Hindlimb muscle (tissue), 1 donor: ENCODE data around the gene RNF112. TPM values are rescaled to one million over a fixed set of nuclear protein-coding genes. Genes with fewer than 3 reads are reported as not detected.

Experiments used
- DNase-seq: peaks from one replicate; pipeline ENCODE4 v3.0.0-alpha.2; 2013
- polyA plus RNA-seq: library from polyadenylated mRNA; unstranded; fragments of 120-200 nt; gene quantifications from one replicate; pipeline ENCODE4 v1.2.1, GENCODE V29; 2013; ENCODE audit not compliant: insufficient read length

RNF112 gene
- polyA plus RNA-seq, 1 donor = 1.9 TPM

DNA sequence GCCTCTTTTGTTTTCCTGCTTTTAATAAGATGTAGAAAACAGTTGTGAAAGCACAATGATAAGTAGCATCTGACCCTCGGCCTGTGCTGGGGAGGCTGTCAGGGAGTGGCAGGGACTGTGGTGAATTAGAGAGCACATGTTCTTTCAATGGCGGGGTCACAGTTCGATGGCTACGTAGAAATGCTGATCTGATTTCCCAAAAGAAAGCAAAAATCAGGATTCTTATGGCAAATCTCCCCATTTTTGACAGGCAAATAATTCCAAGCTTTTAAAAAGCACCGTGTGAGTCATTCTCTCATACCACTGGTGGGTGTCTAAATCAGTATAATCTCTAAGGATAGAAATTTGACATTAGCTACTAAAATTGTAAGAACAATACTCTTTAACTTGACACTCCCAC lies 36.9 kb upstream of the RNF112 start:
- DNase-seq = no peak

GRCh38 chr17:19375732-19376131 lies 35.3 kb upstream of the RNF112 start:
- no peak for DNase-seq

DNA sequence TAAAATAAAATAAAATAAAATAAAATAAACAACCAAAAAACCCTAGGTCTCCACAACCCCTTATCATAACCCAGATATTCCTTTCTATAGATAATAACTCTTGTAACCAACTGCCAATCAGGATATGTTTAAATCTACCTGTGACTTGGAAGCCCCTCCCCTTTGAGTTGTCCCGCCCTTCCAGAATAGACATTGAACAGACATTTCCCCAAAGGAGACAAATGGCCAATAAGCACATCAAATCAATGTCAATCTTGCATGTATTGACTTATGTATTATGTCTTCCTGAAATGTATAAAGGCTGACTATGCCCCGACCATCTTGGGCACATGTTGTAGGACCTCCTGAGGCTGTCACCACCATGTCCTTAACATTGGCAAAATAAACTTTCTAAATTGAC lies 34.2 kb upstream of the RNF112 start:
- no peak for DNase-seq

- DNase-seq = peak; percentile 99
Measured at GRCh38 chr17:19377602-19378415, 33.2 kb upstream of the RNF112 start.

- DNase-seq = no peak
Measured at GRCh38 chr17:19378416-19379360, 32.3 kb upstream of the RNF112 start, which contains the start of gene MAPK7. MAPK7 (plus strand) TSS chr17:19378498; CDS start chr17:19378901, 403 bp downstream.

DNA sequence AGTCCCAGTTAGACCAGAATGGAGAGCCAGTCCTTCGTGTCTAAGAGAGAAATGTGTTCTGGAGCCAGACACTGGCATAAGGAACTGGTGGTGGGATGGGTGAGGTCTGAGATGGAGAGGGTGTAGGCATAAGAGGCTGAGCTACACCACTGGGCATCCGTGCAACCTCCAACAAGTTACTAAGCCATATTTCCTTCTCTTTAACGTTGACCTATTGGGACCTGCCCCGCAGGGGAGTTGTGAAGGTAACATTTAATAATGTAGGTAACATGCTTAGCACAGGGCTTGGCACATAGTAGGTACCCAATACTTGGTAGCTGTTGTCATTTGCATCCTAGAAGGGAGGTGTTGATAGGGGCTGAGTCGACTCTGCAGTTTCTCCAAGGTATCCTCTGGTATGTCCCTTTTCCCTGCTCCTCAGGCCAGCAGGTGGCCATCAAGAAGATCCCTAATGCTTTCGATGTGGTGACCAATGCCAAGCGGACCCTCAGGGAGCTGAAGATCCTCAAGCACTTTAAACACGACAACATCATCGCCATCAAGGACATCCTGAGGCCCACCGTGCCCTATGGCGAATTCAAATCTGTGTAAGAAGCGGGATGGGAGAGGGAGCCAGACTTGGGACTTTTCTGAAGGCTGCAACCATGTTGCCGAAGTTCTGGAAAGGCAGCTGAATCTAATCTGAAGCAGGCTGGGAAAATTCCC lies 31.5 kb upstream of the RNF112 start:
- no peak for DNase-seq

GRCh38 chr17:19380481-19381301 lies 30.3 kb upstream of the RNF112 start:
- DNase-seq = no peak

DNA sequence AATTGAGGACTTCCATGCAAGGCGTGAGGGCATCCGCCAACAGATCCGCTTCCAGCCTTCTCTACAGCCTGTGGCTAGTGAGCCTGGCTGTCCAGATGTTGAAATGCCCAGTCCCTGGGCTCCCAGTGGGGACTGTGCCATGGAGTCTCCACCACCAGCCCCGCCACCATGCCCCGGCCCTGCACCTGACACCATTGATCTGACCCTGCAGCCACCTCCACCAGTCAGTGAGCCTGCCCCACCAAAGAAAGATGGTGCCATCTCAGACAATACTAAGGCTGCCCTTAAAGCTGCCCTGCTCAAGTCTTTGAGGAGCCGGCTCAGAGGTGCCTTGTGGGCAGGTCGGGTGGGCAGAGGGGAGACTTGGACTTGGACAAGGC lies 29.7 kb upstream of the RNF112 start:
- DNase-seq = no peak

DNA sequence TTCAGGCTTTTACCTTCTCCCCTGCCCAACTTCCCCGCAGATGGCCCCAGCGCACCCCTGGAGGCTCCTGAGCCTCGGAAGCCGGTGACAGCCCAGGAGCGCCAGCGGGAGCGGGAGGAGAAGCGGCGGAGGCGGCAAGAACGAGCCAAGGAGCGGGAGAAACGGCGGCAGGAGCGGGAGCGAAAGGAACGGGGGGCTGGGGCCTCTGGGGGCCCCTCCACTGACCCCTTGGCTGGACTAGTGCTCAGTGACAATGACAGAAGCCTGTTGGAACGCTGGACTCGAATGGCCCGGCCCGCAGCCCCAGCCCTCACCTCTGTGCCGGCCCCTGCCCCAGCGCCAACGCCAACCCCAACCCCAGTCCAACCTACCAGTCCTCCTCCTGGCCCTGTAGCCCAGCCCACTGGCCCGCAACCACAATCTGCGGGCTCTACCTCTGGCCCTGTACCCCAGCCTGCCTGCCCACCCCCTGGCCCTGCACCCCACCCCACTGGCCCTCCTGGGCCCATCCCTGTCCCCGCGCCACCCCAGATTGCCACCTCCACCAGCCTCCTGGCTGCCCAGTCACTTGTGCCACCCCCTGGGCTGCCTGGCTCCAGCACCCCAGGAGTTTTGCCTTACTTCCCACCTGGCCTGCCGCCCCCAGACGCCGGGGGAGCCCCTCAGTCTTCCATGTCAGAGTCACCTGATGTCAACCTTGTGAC lies 29.1 kb upstream of the RNF112 start:
- no peak for DNase-seq

DNA sequence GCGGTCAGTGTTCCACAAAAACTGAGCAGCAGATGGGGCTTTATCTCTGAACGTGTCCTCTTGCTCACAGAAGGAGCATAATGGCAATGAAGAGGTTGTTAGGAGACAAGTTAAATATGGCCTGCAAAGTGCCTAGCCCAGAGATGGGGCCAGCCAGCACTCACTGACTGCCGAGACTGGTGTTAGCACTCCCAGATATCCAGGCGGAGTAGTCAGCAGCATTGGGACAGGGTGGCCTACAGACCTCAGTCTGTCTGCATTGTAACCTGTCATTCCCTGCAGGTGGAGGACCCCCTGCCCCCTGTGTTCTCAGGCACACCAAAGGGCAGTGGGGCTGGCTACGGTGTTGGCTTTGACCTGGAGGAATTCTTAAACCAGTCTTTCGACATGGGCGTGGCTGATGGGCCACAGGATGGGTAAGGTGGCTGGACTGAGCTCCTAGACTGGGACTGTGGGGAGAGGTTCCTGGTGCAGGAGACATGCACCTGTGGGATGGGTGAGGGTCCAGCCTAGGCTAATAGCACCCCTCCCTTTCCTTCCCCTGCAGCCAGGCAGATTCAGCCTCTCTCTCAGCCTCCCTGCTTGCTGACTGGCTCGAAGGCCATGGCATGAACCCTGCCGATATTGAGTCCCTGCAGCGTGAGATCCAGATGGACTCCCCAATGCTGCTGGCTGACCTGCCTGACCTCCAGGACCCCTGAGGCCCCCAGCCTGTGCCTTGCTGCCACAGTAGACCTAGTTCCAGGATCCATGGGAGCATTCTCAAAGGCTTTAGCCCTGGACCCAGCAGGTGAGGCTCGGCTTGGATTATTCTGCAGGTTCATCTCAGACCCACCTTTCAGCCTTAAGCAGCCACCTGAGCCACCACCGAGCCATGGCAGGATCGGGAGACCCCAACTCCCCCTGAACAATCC lies 28.2 kb upstream of the RNF112 start:
- DNase-seq = no peak

GRCh38 chr17:19383681-19384470 lies 27.2 kb upstream of the RNF112 start:
- DNase-seq = no peak

GRCh38 chr17:19384723-19385391 lies 26.2 kb upstream of the RNF112 start:
- peak; percentile 89 for DNase-seq

DNA sequence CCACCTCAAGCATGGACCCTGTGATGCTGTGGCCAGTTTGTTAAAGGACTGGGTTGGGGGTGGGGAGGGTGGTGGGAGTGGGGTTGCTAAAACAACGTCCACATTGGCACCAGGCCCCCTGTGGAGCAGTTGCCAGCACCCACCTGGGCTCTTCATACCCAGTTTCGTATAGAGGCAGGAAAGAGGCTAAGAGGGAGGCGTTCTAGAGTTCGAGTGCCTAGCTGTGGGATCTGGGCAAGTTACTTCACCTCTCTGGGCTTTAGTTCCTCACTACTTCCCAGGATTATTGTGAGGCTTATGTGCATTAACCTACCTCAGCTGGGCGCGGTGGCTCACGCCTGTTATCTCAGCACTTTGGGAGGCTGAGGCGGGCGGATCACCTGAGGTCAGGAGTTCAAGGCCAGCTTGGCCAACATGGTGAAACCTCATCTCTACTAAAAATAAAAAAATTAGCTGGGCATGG lies 25.5 kb upstream of the RNF112 start:
- DNase-seq = no peak

GRCh38 chr17:19386051-19386929 lies 24.7 kb upstream of the RNF112 start:
- DNase-seq = no peak

GRCh38 chr17:19386974-19387920 lies 23.8 kb upstream of the RNF112 start, which contains the start of gene MFAP4:
MFAP4 (minus strand) TSS chr17:19387190; CDS start chr17:19387155, 35 bp downstream.
- DNase-seq = peak; percentile 91

DNA sequence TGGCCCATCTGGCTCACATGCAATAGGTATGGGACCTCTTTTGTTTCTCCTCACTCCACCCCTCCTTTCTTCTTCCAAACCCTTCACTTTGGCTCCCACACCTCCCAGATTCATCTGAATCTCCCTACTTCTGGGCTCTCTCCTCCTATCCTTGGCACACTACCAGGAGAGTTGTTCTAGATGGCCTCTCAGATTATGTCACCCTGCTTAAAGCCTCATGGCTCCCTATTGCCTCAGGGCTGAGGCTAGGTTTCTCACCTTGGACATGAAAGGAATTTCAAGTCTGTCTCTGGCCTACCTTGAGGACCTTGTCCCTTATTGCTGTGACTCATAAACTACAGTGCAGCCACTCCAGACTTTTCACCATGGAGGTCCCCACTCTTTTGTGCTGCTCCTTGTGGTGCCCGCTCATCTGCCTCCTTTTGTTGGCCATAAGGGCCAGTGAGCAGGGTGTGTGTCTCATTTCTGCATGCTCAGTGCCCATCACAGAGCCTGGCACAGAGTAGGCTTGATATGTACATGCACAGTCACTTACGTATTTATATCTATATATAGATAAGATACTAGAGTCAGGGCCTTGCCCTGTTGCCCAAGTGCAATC lies 23.0 kb upstream of the RNF112 start:
- DNase-seq = peak; percentile 84
